Muscle of leg (tissue), 11 donors: ENCODE results near the gene PCMTD2. TPM values are rescaled to one million over a fixed set of nuclear protein-coding genes. Genes with fewer than 3 reads are reported as not detected.

Source experiments
- DNase-seq: peaks from one replicate; pipeline ENCODE4 v3.0.0; 2013
- H3K27ac ChIP-seq: one replicate; pipeline ENCODE4 v1.5.1; 2013; ENCODE audit warnings: mild to moderate bottlenecking, low read length, control low read depth
- H3K27me3 ChIP-seq: one replicate; pipeline ENCODE4 v1.6.1; 2013; ENCODE audit warnings: low read length; ENCODE audit not compliant: control insufficient read depth, insufficient read depth
- H3K36me3 ChIP-seq: one replicate; pipeline ENCODE4 v1.6.1; 2013; ENCODE audit warnings: low read length; ENCODE audit not compliant: control insufficient read depth, insufficient read depth
- H3K4me1 ChIP-seq: one replicate; pipeline ENCODE4 v1.6.1; 2013; ENCODE audit warnings: low read length; ENCODE audit not compliant: control insufficient read depth, insufficient read depth
- H3K4me3 ChIP-seq: one replicate; pipeline ENCODE4 v1.5.1; 2013; ENCODE audit warnings: low read length, control low read depth
- H3K9me3 ChIP-seq: replicated peaks from 2 replicates; pipeline ENCODE4 v1.6.1; 2013; ENCODE audit warnings: low read depth, low read length; ENCODE audit not compliant: control insufficient read depth
- WGBS: methylation state at CpG from one replicate; pipeline ENCODE4 v1.1.5; 2013; ENCODE audit warnings: missing lambda C conversion rate; ENCODE audit not compliant: insufficient coverage; 5-methylcytosine and 5-hydroxymethylcytosine counted together
- polyA plus RNA-seq, 8 donors: library from polyadenylated mRNA; unstranded; fragments of 120-200 nt; gene quantifications; one replicate each; pipeline versions ENCODE4 v1.2.1 to v1.2.3, GENCODE V29; 2013; ENCODE audit warnings: inconsistent platforms in 1 of 8, low replicate concordance in 1 of 8; ENCODE audit not compliant: insufficient read length in 8 of 8, insufficient read depth in 1 of 8
- total RNA-seq: library from RNA; stranded (reverse); fragments of 120-200 nt; gene quantifications from one replicate; pipeline ENCODE4 v1.2.4, GENCODE V29; 2013

Gene PCMTD2
- total and polyA plus RNA-seq, 9 donors = 41.4 to 74.1 (median 51.9) TPM

DNA sequence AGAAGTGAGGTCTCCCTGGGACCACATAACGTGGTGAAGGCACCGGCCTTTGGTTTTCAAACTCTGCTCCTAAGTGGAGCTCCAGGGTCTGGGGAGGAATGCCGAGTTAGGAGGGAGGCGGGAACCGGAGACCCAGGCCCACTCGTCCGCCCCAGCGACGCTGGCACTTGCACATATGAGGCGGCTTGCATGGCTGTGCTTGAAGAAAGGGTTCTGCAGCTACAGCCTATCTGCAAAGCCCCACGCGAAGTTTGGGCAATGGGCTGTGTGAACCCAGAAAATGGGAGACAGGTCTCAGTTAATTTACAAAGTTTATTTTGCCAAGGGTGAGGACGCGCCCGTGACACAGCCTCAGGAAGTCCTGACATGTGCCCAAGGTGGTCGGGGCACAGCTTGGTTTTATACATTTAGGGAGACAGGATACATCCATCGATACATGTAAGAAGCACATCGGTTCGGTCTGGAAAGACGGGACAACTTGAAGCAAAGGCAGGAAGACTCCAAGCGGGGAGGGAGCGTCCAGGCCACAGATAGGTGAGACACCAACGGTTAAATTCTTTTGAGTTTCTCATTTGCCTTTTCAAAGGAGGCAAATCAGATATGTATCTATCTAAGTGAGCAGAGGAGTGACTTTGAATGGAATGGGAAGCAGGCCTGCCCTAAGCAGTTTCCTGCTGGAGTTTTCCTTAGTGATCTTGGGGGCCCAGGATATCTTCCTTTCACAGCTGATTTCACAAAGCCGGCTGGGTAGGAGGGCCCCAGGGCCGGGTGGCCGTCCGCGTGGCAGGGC is 782 bp upstream of the PCMTD2 start:
- 74% methylated on average over 28 of the region's 28 CpGs for WGBS
- H3K27ac ChIP-seq = peak overlapping the region; percentile 67

DNA sequence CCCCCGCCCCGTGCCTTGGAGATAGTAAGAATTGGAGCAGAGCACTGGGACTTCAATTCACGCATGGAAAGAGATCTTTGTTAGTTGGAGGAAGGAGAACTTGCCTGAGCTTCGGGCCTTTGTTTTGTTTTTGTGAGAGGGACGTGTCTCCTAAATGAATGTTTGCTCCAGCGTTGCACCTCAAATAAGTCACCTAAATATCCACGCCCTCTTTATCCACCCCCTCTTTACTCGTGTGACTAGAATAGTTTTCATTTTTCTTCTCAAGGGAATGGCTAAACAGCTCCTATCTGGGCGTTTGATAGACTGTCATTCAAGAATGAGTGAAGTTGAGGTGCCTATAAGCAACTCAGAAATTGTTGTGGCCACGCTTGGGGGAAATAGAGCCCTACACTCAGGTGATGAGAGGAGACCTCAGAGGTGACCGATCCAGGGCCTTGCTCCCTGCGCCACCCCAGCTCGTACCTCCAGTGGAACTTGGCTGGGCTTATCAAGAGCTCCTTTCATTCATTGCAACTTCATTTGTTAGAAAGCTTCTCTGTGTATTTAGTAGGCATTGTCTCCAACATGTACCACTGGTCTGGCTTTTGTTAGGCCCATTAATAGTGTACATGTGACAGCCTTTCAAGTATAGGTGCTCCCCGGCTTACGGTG is 861 bp downstream of the PCMTD2 start:
- WGBS = 44% methylated on average over 7 of the region's 15 CpGs
- Histone ChIP-seq H3K27me3 (no peaks in the 10 kb centered on the region), H3K4me3 (peak overlapping the region; percentile 59), H3K36me3 (peaks cover 5% of the 10 kb centered on the region), H3K4me1 (peaks cover 20% of the 10 kb centered on the region), H3K9me3 (no peaks in the 10 kb centered on the region), H3K27ac (peak overlapping the region; percentile 49)
- DNase-seq = no peak

More for the DNA sequence above, 782 bp upstream of the PCMTD2 start:
- Histone ChIP-seq H3K4me3 (peak overlapping the region; percentile 65), H3K9me3 (no peaks in the 10 kb centered on the region), H3K36me3 (no peaks in the 10 kb centered on the region), H3K27me3 (no peaks in the 10 kb centered on the region), H3K4me1 (peaks cover 13% of the 10 kb centered on the region)
- DNase-seq = no peak

DNA sequence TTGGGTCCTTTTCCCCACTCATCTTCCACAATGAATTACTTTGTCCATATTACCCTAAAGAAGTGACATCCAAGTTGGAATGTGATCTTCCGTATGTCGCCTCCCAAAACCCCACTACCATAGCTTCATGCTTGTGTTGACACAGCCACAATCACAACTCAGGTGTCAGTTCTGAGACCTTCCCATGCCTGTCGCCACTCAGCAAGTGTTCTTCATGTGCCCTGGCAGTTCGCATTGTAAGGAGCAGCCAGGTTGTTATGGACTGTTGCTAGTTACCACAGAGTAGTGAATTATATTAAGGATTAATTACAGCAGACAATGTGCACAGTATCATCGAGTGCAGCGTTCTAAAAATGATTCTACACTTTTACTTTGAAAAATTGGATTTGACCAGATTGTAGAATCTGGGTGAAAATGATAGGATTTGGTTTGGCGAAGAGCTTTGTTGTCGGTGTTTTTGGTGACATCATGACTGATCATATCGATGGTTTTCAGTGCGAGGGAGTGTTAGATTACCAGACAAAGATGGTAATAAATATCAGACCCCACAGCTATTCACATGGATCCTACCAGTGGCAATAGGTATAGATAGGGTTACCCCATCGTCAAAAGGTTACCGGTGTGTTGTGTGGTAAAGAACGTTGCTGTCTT is 1.7 kb downstream of the PCMTD2 start:
- WGBS = 89% methylated on average over 3 of the region's 13 CpGs
- DNase-seq = no peak
- peaks cover 9% of the 10 kb centered on the region for H3K36me3 ChIP-seq
- no peak overlapping the region for H3K27ac ChIP-seq
- H3K4me3 ChIP-seq = no peak overlapping the region
- H3K9me3 ChIP-seq = no peaks in the 10 kb centered on the region
- no peaks in the 10 kb centered on the region for H3K27me3 ChIP-seq
- H3K4me1 ChIP-seq = peaks cover 20% of the 10 kb centered on the region

DNA sequence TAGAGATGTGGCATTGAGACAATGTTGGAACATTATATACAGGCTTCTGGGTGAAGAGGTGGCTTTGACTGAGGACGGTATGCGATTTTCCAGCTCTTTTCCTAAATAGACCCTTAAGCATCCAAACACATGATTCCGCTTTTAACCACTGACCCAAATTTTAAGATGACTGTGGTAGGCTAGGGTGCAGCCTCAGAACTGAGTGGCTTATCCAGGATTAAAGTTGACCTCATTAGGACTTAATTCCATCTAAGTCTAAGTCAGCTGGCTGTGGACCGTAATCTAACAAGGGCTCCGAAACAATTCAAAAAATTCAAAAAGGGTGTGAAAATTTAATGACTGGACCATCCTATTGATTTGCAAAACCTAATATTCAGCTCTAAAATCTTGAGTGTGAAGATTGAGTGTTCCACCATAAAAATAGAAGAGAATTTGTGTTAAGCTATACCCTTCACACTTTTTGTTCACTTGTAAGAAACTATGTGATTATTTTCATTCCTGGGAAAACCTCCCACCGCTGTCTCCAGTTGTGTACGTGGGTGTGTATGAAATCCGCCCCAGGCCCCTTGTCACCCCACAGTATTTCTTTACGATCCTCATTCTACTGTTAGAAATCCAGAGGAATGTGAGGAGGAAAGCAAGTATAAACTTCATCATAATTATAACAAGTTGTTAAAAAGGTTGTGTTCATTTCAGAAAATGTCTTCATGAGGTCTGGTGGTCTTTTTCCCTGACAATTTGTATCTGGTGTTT is 2.7 kb downstream of the PCMTD2 start:
- Histone ChIP-seq H3K36me3 (peaks cover 13% of the 10 kb centered on the region), H3K27me3 (no peaks in the 10 kb centered on the region), H3K9me3 (no peaks in the 10 kb centered on the region), H3K4me3 (no peak overlapping the region), H3K4me1 (peaks cover 20% of the 10 kb centered on the region), H3K27ac (no peak overlapping the region)
- WGBS = no CpG with 5 or more reads among the region's 9 CpGs
- no peak for DNase-seq

DNA sequence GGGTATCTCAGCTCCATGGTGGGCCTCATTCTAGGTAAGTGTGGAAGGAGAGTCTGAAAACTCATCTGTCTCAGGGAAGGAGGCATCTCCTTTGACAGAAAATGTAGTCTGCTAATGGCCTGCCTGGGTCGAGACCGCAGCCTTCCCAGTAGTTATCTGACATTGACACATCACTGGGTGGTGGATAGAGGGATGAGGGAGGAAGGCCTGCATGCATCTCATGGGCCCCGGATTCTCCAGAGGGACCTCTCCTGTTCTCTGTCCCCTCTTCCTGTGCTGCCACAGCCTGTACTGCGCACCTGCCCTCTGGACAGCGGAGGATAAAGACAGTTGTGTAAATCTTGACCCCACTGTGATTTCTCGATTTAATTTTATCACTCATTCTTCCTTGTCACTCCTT is 4.7 kb downstream of the PCMTD2 start:
- Histone ChIP-seq H3K4me3 (no peak overlapping the region), H3K4me1 (peaks cover 16% of the 10 kb centered on the region), H3K27ac (no peak overlapping the region), H3K9me3 (no peaks in the 10 kb centered on the region), H3K36me3 (peaks cover 17% of the 10 kb centered on the region), H3K27me3 (no peaks in the 10 kb centered on the region)
- no peak for DNase-seq
- WGBS = 70% methylated on average over 2 of the region's 6 CpGs

DNA sequence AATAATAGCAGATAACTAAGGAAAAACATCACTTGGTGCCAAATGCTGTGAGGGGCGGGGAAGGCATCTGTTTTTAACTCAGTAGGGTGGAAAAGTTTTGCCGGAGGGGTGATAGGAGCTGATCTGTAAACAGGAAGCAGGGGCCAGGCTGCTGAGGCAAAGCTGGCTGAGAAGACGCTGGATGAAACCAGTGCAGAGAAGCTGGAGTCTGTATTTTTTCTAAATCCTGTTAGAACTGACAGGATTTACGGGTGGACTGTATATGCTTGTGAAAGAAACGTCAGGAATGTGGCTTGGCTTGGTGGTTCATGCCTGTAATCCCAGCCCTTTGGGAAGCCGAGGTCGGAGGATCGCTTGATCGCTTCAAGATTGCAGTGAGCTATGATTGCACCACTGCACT is 5.6 kb downstream of the PCMTD2 start:
- Histone ChIP-seq H3K4me1 (peaks cover 16% of the 10 kb centered on the region), H3K27ac (peak overlapping the region; percentile 17), H3K36me3 (peaks cover 20% of the 10 kb centered on the region), H3K9me3 (no peaks in the 10 kb centered on the region), H3K27me3 (no peaks in the 10 kb centered on the region), H3K4me3 (no peak overlapping the region)
- WGBS = 24% methylated on average over 9 of the region's 9 CpGs
- DNase-seq = peak; percentile 37

DNA sequence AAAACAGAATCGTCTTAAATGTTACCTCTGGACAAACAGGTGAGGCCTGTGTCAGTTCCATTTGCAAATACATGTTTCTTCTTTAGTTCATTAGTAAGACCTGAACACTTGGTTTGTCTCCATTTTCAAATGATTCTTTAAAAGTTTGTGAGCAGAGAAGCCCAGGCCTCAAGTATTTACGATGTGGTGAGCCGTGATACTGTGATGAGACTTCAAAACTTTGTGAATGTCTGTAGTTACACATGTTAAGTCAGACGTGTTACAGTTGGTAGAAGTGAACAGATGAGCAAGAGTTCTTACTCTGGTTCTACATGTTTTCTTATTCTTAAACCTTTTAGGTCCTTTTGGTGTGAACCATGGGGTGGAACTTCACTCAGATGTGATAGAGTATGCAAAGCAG is 8.5 kb downstream of the PCMTD2 start:
- 88% methylated on average over 2 of the region's 4 CpGs for WGBS
- no peak for DNase-seq
- Histone ChIP-seq H3K4me1 (peaks cover 7% of the 10 kb centered on the region), H3K27ac (no peak overlapping the region), H3K9me3 (no peaks in the 10 kb centered on the region), H3K36me3 (peaks cover 34% of the 10 kb centered on the region), H3K27me3 (no peaks in the 10 kb centered on the region), H3K4me3 (no peak overlapping the region)

DNA sequence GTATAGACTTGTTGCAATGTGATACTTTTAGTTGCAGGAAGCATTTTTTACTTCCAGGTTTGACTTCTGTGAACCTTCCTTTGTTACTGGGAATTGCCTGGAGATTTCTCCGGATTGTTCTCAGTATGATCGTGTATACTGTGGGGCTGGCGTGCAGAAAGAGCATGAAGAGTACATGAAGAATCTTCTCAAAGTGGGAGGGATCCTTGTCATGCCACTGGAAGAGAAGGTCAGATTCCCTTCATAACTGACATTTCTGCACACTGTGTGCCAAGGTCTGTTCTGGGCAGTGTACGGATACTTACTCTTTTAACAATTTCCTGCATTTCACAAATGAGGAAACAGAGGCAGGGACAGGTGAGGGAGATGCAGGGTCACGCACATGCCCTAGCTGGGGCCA is 9.7 kb downstream of the PCMTD2 start:
- no peaks in the 10 kb centered on the region for H3K9me3 ChIP-seq
- H3K27ac ChIP-seq = no peak overlapping the region
- H3K36me3 ChIP-seq = peaks cover 35% of the 10 kb centered on the region
- WGBS = 63% methylated on average over 2 of the region's 5 CpGs
- no peaks in the 10 kb centered on the region for H3K27me3 ChIP-seq
- DNase-seq = no peak
- H3K4me1 ChIP-seq = peaks cover 7% of the 10 kb centered on the region
- no peak overlapping the region for H3K4me3 ChIP-seq

DNA sequence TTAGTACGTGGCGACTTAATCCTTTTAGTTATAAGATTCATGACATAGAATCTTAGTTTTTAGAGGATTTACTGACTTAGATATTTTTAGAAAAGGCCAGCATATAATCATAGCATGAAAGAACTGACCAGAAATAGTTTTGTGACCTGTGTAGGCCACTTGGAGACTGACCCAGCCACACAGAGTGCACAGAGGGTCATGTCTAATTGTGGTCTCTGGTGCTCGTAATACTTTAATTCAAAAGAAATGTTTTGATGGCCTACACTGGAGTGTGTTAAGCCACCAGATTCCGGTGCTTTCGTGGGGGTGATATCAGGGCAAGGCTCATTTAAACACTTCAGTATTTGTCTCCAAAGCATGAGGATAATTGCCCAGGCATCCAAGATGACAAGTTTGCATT is 11.4 kb downstream of the PCMTD2 start:
- H3K4me3 ChIP-seq = no peak overlapping the region
- no peak overlapping the region for H3K27ac ChIP-seq
- WGBS = no CpG with 5 or more reads among the region's 5 CpGs
- DNase-seq = no peak
- H3K27me3 ChIP-seq = no peaks in the 10 kb centered on the region
- H3K9me3 ChIP-seq = no peaks in the 10 kb centered on the region
- H3K36me3 ChIP-seq = peaks cover 39% of the 10 kb centered on the region
- no peaks in the 10 kb centered on the region for H3K4me1 ChIP-seq

DNA sequence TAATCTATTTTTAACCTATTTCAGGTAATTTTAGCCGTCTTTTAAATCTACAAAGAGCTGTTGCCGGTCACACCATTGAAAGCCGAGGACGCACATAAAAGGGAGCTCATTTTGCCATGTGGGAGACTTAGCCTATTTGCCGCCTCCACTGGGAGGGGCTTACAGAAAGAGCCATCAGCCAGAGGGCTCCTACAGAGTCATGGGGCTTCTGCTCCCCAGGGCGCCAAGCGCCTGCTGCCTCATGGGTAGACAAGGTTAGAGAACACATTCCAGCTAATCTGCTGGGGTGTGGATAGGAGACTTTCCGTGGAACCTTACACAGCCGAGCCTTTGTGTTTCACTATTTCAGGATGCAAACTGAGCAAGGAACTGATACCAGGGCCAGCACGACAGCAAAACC is 12.6 kb downstream of the PCMTD2 start:
- Histone ChIP-seq H3K36me3 (peaks cover 35% of the 10 kb centered on the region), H3K27ac (no peak overlapping the region), H3K27me3 (no peaks in the 10 kb centered on the region), H3K9me3 (no peaks in the 10 kb centered on the region), H3K4me1 (no peaks in the 10 kb centered on the region), H3K4me3 (no peak overlapping the region)
- WGBS = 89% methylated on average over 7 of the region's 10 CpGs
- no peak for DNase-seq
